GM21529 (cell line): ENCODE data around the gene FBXW7.
A peak's percentile ranks its signal among the peaks of the same experiment; 100 is the strongest.

ENCODE experiments used
- ATAC-seq: cut with Tn5 transposase; IDR thresholded peaks from one replicate; pipeline ENCODE4 v1.9.1; 2021; ENCODE audit not compliant: unreplicated experiment

FBXW7 gene

GRCh38 chr4:152296386-152296785, 239.5 kb downstream of the FBXW7 start:
- ATAC-seq, result no peak

GRCh38 chr4:152294765-152295164, 241.1 kb downstream of the FBXW7 start:
- ATAC-seq, result no peak

- ATAC-seq, result no peak
Observed at GRCh38 chr4:152294331-152294730, 241.6 kb downstream of the FBXW7 start.

GRCh38 chr4:152293527-152293926, 242.4 kb downstream of the FBXW7 start:
- no peak for ATAC-seq

GRCh38 chr4:152290366-152290921, 245.4 kb downstream of the FBXW7 start:
- no peak for ATAC-seq

- no peak for ATAC-seq
Observed at GRCh38 chr4:152289941-152290340, 246.0 kb downstream of the FBXW7 start.

- ATAC-seq, result no peak
Observed at GRCh38 chr4:152289541-152289940, 246.4 kb downstream of the FBXW7 start.

- ATAC-seq, result no peak
Observed at GRCh38 chr4:152283801-152284470, 252.0 kb downstream of the FBXW7 start.

- no peak for ATAC-seq
Observed at GRCh38 chr4:152281822-152282221, 254.1 kb downstream of the FBXW7 start.

- no peak for ATAC-seq
Observed at GRCh38 chr4:152281211-152281610, 254.7 kb downstream of the FBXW7 start.

- no peak for ATAC-seq
Observed at GRCh38 chr4:152279234-152279566, 256.7 kb downstream of the FBXW7 start.

GRCh38 chr4:152278505-152279233, 257.2 kb downstream of the FBXW7 start:
- peak; percentile 74 for ATAC-seq

GRCh38 chr4:152278172-152278504, 257.8 kb downstream of the FBXW7 start:
- peak; percentile 27 for ATAC-seq

- ATAC-seq, result no peak
Observed at GRCh38 chr4:152277333-152277732, 258.6 kb downstream of the FBXW7 start.

- ATAC-seq, result no peak
Observed at GRCh38 chr4:152273343-152273742, 262.5 kb downstream of the FBXW7 start.
